ENCODE results near the gene C6orf89.

GRCh38 chr6:36970892-36971842, 85.4 kb downstream of the C6orf89 start:
- no peak for TF ChIP-seq GATA3 (IDR thresholded peaks at IDR 0.05; ENCODE audit: low read depth, low read length)
- no peak for TF ChIP-seq GATA2 (IDR thresholded peaks at IDR 0.05; ENCODE audit: low read depth, low read length)
